HL-60/S4 treated with retinoic acid at 250 ng/mL for 4 days and 3 days (cell line): ENCODE data around the gene TENM4.
"Not testable (repeated sequence)": the region's sequence is repeated elsewhere in the genome, so short reads cannot be mapped to it uniquely, and the experiment has no call there.

Experiments
- in situ Hi-C: fragments of 300-500 bp; cut with MboI; formaldehyde crosslinking; loops from 2 replicates; pipeline ENCODE4 v1.7.0; 2022; ENCODE audit warnings: low sequenced_read_pairs

The TENM4 gene

DNA sequence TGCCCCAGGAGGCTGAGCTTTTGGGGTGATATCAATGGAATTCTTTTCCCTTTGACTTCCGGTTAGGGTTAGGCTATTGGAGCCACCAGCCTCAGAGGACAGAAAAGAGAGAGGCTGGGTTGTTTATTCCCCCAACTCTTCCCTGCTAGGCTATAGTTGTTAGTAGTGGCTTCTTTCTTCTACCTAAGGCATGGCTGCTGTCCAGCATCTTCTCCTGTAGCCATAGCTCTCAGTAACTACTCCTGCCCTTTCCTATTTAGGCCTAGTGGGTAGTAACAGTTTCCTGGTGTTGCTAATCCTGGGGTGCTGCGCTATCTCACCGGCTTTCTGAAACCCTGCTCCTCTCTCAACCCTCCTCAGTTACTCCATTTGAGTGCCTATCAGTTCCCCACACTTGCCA lies 184.9 kb downstream of the TENM4 start:
- in situ Hi-C loops, result no loop called here

DNA sequence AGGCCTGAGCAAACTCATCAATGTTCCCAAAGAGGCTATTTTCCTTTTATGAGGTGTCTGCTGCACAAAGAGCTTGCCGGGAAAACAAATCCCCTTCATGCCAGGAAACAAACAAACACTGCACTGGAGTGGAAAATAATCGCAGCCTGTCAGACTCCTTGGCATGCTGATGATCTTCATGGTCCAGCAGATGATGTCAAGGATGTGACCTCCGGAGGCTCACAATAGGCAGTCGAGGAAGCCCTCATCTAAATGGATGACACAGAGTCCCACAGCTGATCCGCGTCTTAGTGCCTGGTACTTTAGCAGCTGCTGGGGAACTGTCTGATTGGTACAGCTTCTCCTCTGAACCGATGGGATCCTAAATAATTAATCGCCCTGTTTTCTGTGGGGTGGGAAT lies 187.6 kb downstream of the TENM4 start:
- in situ Hi-C loops, result no loop called here

DNA sequence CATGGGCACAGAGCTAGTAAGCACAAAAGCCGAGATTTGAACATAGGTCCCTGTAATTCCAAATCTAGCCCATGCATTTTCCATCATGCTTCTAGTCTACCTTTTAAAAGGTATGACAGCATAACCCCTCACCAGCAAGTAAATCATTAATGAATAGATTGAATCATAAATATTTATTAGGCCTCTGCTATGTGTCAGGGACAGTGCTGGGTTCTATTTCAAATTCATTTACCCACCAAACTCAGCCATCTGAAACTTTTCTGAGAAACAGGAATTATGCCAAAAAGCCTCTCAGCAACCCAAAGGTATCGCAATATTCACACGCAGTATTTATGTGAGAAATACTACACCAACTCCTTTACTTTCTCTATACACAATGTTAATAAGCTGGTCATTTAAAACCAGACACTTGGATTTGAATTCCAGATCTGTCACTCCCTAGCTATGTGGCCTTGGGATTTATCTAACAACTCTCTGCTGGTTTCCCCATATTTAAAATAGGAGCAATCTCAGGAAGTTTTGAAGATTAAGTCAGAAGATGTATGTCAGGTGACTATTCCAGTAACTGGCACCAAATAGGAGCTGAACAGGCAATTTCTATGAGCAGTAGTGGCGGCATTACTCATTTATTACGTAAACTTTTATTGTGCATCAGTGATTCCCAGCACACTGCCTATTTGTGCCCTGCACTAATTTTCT lies 191.4 kb downstream of the TENM4 start:
- in situ Hi-C loops, result no loop called here

DNA sequence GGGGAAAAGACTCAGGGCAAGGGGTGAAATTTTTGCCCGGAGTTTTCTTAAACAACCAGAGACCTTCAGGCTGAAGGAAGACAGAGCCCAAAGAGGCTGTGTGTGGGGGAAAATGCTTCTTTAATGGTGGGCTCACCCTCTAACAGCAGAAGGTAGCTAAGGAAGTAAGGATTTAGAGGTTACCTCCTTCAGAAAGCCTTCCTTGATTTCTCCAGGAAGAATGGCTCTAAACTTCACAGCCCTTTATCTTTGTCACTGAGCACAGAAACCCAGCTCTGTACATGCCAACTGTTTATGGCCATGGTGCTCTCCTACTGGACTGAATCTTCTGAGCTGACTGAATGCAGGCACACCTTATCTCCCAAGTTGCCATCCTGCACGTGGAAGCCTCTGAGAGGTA lies 196.0 kb downstream of the TENM4 start:
- in situ Hi-C loops, result no loop called here

DNA sequence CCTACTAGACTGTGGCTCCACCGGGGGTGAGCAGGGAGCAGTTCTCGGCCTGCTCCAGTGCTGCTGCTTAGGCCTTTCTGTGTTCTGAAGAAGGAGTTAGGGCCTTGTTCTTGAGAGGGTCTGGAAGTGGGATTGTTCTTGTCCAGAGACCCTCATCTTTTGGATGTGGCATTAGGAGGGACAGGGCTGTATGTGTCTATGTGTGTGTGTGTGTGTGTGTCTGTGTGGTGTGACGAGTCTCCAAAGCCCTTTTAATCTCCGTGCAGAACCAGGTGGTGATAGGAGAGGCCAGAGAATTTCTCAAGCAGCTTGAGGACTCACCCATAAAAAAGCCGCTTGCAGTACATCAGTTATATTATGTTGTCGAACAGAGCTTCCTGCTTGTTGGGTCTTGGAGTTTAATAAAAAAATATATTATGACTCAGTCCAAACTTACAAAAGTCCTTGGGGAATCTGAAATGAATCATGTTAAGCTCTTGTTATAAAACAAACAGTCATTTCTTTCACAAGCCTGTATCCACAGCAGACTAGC lies 196.5 kb downstream of the TENM4 start:
- in situ Hi-C loops, result no loop called here

DNA sequence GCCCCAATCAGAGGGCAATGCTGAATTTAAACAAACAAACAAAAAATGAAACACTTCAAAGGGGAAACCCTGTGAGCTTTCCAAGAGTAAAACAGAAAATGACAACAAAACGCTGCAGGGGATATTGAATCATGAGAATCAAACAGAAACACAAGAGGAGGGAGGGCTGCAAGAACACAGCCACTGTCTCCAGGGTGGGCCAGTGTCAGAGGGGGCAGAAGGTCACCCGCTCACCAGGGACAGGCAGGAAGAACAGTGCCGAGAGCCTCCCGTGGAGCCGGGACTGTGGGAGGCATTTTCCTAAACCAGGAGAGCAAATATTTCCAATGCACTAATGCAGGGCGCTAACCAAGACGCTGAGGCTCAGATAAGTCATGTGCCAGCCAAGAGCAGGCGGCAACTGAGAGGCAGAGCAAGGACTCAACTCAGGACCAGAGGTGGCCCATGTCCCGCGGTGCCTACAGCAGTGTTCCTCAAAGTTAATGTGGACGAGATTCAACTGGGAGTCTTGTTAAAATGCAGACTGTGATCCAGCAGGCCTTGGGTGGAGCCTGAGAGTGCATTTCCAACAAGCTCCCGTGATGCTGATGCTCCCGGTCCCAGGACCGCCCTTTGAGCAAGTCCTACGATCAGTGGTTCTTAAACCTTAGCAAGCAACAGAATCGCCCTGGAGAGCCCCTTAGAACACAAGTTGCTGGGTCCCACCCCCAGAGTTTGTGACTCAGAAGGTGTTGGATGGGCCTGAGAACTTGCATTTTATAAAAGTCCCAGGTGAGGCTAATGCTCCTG lies 197.2 kb downstream of the TENM4 start:
- in situ Hi-C loops, result no loop called here

DNA sequence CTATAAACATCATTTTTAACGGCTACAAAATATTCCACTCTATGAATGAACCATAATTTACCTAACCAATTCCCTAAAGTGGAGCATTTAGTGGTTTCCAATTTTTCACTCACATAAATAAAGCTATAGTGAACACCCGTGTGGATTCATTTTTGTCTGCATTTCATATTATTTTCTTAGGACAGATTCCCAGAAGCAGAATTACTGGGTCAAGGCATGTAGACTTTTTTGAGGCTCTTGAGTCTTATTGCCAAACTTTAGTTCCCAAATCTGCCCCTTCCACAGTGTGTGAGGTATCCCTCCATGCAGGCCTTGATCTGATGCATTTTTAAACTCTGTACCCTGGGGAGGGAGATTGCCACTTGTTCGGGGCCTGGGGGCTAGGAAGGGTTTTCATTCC lies 198.2 kb downstream of the TENM4 start:
- in situ Hi-C loops, result no loop called here

DNA sequence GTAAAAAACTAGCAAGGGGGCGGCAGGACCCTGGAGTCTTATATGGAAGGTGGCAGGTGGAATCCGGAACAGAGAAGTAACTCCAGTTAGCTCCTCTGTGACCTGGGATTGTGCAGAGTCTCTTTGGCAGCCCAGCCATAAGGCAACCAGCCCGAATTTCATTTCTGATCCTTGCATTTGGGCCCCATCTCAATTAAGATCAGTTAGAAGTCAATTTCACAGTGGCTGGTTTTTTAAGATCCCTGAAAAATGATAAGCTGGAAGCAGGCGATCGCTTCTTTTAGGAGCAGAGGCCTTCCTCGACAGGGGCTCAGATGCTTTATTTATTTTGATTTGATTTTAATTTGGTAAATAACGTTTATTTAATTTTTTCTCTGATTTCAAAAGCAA lies 199.0 kb downstream of the TENM4 start:
- in situ Hi-C loops, result no loop called here

DNA sequence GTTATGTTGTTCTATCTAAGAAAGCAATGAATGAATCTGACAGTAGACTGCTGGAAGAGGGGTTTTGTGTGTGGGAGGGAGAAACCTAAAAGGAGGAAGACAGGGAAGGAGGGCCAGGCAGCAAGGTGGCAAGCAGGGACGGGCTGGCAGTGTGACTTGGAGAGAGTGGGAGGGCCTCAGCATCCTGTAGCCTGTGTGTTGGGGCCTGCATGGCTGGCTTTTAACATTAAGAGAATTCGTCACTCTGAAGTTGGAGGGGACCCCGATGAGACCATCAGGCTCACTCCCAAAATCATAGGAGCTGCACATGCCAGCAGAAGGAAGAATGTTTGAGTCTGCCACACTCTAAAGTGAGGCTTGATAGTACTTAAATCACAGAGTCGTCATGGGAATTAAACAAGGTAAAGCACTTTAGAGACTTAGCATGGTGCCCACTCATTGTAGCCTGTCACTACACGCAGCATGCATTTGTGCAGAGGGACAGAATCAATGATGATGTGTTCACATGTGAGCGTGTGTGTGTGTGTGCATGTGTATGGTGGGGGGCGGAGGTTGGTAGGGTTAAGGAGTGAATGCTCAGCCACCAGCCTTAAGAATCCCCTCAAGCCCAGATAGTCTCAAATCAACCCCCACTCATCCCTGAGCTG lies 199.5 kb downstream of the TENM4 start:
- in situ Hi-C loops, result no loop called here

DNA sequence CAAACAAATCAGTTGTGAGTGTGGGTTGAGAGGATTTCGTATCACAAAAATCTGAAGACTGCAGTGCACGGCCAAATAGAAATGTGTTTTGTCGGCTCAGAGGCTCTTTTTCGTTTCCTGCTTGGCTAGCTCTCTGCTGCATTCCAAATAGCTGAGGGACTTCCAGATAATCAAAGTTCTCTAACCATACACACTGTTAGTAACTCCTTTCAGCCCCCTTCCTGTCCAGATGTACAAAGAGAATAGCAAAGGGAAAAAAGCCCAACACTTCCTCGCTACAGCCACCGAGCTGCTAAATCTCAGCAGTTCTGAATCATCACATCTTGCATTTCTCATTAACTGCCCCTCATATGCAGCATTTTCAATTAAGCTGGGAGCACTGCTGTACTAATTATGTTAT lies 203.1 kb downstream of the TENM4 start:
- in situ Hi-C loops, result no loop called here

DNA sequence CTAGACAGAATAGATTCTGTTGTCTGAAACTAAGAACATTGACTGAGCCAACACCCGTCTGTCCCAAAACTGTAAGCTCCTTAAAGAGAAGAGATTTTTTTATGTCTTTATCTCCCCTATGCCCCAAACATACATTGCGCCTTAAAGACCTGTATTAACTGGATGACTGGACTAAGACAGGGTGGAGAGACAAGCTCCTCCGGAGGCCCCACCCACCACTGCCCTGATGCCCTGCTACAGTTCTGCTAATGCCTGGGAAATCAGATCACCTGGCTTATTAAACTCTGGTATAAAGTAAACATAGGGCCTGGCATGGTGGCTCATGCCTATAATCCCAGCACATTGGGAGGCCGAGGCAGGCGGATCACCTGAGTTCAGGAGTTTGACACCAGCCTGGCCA lies 203.7 kb downstream of the TENM4 start:
- in situ Hi-C loops, result no loop called here

DNA sequence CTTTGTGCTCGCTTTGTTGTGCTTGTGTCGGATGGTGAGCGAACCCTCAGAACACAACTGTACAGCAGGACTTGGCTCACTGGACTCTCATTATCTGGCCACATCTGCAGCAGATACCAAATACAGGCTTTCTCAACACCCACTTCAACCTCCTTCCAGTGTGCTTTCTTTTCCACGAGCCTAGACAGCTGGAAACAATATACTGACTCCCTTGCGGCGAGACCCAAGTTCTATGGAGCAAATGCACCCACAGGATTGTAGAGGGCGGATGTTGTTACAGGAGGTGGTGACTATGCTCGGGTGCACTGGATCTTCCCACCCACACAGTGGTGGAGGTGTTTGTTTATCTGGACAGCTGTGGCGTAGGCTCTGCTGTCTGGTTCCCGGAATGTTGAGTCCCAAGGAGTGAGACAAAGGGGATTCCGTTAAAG lies 204.3 kb downstream of the TENM4 start:
- in situ Hi-C loops, result no loop called here

DNA sequence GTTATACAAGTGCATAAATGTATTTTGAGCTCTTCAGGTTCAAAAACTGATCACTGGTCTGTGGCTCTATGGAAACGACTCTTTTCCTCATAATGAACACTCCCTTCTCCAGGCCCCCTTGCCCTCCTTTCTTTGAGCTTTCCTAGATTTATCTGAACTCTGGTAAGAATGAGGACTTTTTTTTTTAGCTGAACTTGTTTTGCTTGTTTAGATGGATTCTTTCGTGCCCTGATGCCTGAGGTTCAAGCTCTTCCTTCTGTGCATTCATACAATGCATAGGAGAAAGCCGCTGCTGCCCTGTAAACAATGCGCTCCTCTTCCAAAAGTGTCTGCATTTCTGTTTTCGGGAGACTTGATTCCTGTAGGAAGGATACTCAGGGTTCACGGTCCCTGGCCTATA lies 205.1 kb downstream of the TENM4 start:
- in situ Hi-C loops, result no loop called here

DNA sequence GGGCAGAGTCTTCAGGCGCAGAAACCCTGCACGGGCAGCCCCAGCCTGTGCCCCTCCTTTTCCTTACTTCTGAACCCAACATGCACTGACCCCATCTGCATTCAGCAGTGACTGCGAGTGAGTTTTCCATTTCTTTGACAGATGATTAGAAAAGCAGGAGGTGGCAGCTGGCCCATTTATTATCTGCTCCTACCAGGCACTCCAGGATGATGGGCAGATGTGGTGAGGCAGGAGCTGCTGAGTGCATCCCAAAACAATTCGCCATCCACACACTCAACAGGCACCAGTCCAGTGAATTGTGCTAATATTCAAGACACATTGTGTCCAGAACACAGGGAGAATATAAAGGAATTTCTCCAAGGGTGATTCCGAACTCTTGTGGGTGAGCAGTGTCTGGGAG lies 208.5 kb downstream of the TENM4 start:
- in situ Hi-C loops, result no loop called here

DNA sequence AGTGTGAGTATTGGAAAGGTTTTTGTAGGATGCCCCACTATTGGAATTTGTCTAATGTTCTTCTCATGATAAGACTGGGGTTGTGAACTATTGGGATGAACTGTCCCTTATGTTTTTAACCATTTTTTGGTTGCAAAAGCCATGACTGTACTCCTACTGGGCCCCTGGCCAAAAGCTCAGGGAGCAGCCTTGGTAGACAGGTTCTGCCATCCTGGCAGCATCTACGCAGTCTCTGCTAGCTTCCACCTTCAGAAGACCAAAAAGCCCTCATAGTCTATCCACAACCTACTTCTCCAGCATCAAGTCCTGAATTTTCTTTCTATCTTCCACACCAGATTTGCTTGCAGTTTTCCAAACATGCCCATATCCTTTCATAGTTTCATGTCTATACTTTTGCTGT lies 211.8 kb downstream of the TENM4 start:
- in situ Hi-C loops, result no loop called here

DNA sequence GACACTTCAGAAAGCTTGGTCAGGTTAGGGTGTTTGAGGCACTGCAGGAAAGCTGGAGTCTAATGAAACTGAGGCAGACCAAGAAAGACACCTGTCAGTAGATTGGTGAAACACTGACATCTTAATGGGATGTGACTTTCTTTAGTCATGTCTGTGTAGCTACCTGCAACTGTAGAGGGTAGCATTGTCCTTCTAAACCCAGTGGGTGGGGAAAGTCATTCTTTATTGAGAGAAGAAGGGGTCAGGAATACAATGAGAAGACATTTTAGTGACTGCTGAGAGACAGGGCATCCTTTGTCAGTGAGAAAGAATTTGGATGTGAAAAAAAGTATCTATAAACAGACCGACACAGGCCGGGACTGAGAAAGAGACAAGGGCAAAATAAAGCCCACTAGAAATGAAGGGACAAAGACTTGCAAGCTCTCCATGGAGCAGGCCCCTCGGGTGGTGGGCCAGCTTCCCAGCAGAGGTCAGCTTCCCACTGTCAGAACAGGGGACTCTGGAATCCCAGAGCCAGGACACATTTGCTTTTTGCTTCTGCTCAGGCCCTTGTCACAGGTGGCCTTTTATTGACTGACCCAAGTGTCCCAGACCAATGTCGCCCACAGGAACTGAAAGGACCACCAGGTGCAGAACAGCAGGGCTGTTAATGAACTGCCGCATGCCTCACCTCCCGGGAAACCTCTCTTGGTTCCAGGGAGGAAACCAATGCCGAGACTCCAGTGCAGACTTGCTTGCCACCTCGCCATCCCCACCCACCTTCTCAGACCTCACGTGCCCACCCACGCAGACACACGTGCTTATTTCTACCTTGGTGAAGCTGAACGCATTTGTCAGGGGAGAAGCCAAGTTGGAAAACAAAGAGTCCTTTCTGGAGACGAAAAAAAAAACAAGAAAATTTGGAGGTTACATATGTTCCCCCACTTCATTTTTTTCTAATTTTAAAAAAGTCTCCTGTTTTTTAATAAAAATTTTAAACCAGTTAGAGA lies 212.8 kb downstream of the TENM4 start:
- in situ Hi-C loops, result no loop called here

DNA sequence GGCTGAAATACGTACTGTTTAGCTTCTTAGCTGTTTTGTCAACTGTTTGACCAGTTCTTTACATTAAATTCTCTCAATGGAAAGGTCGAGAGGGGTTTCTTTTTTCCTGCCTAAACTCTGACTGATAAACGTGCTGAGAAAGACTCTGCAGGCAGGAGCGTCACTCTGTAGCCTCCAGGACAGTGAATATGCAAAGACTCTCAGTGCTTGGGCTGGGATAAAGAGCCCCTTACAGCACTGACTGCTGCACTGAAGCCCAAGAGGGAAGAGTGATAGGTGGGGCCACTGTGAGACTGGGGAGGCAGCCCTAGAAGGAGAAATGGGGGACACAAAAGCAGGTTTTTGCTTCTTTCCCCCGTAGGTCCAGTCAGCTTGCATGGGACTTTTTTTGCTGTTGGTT lies 213.5 kb downstream of the TENM4 start:
- in situ Hi-C loops, result no loop called here

DNA sequence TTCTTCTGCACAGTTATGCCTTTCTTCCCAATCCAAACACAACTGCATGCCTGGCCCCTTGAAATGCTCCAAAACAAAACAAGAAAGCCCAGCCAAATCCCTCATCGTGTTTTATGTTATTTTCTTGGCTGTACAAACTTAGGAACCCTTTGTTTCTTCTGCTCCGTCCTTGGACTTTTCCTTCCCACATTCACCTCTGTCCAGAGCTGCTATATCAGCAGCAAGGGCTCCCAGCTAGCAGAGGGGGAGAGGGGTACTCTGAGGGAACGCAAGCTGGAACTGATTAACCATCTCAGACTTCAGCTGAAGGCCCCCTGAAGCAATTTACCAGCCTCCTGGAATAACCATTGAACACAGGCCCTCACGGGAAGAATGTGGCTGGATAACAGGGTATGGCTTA lies 214.7 kb downstream of the TENM4 start:
- in situ Hi-C loops, result no loop called here

DNA sequence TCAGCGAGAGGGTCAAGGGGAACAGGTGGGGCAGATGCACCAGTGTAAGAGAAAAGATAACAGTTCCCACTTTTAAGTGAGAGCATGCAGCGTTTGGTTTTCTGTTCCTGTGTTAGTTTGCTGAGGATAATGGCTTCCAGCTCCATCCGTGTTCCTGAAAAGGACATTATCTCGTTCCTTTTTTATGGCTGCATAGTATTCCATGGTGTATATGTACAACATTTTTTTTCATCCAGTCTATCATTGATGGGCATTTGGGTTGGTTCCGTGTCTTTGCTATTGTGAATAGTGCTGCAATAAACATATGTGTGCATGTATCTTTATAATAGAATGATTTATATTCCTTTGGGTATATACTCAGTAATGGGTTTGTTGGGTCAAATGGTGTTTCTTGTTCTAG lies 218.7 kb downstream of the TENM4 start:
- in situ Hi-C loops, result not testable (repeated sequence)

DNA sequence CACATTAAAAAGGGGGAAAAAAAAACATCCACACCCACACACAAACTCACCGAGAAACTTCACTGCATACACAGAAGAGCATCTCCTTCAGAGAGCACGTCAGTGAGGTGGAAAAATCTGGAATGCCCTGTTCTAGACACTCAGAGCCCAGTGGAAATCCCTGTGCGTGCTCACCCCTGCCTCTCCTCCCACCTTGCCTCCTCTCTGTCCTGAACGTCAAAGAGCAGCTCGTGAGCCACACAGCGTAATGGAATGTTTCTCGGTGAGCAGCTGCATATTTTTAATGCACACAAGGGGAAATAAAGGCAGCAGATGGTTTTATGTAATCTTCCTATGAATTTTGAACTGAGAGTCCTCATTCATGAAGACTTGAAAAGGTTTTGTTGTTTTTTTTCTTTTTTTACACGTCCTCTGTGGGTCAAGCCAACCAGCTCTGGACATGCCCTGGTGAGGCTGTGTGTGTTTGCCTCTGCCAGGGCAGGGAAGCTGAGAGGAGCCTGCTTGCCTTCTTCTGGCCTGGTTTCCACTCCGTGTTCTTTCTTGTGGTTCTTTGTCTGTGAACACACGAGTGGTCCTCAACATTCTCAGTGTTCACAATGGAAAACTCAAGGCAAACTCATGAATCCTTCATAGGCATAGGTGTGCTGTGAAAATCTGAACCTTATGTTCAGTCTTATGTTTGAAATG lies 219.2 kb downstream of the TENM4 start:
- in situ Hi-C loops, result no loop called here
